K562 (cell line): Measurements from ENCODE around the gene NAA80. TPM values are rescaled to one million over a fixed set of nuclear protein-coding genes. Genes with fewer than 3 reads are reported as not detected.

ENCODE experiments used
- ATAC-seq: fragments of 200-7000 bp; cut with Tn5 transposase; 3 replicates; pipeline ENCODE4 v1.9.1; 2020; ENCODE audit warnings: moderate library complexity
- BruUV-seq: library from RNA; stranded (reverse); fragments of 400-500 nt; replicated peaks from 2 replicates; lab custom pipeline; 2021; lab: Mats Ljungman, UMichigan
- CTCF ChIA-PET: fragments of 300-600 bp; formaldehyde crosslinking; extraction: SDS; loops from one replicate; lab custom pipeline; 2021; ENCODE audit warnings: low intra/inter-chr PET ratio; lab: Yijun Ruan, JAX
- POLR2A ChIA-PET: fragments of 300-600, 350-650 bp; sonication (Branson Sonifier 250); formaldehyde crosslinking; extraction: SDS; loops from one replicate; lab custom pipeline; 2021; ENCODE audit warnings: antibody characterized with exemption, inconsistent platforms; lab: Yijun Ruan, JAX
- DNase-seq, 4 experiments: peaks; one replicate each; pipeline versions ENCODE4 v3.0.0 to v3.0.0-alpha.2; 2011 to 2018; ENCODE audit warnings: low spot score in 3 of 4, mixed read lengths in 3 of 4; ENCODE audit errors: extremely low read depth in 1 of 4
- FAIRE-seq: peaks from 2 replicates; lab custom pipeline; 2011; peaks lifted over from hg19 to GRCh38; lab: Jason Lieb, UNC
- H2AFZ ChIP-seq: 2 replicates; pipeline ENCODE4 v1.6.0; 2011; ENCODE audit warnings: low read depth, low read length, control low read depth, inconsistent platforms
- H3K27ac ChIP-seq: fragments of 200-600 bp; 3 replicates; pipeline ENCODE4 v1.8.0; 2011; ENCODE audit warnings: low read depth, mild to moderate bottlenecking, control low read depth, inconsistent platforms, low read length, moderate library complexity, mixed read lengths; ENCODE audit errors: extremely low read depth
- H3K27me3 ChIP-seq, 2 experiments: fragments of 300-600 bp in 1 of 2; 2 replicates in 1 of 2; 3 replicates in 1 of 2; pipeline versions ENCODE4 v1.6.0 to v1.8.0; 2011; ENCODE audit warnings: inconsistent platforms in 2 of 2, low read length in 2 of 2, mild to moderate bottlenecking in 1 of 2, mixed read lengths in 1 of 2, moderate library complexity in 1 of 2; ENCODE audit not compliant: control insufficient read depth in 2 of 2, insufficient read depth in 2 of 2
- H3K36me3 ChIP-seq: fragments of 300-600 bp; 3 replicates; pipeline ENCODE4 v1.8.0; 2011; ENCODE audit warnings: mild to moderate bottlenecking, low read length, inconsistent platforms; ENCODE audit not compliant: control insufficient read depth, insufficient read depth
- H3K4me1 ChIP-seq, 2 experiments: fragments of 200-600 bp in 1 of 2; replicated peaks in 1 of 2; 2 replicates in 1 of 2; 3 replicates in 1 of 2; pipeline versions ENCODE4 v1.5.1 to v1.8.0; 2011; ENCODE audit warnings: inconsistent platforms in 2 of 2, low read length in 2 of 2, mild to moderate bottlenecking in 1 of 2, mixed read lengths in 1 of 2, moderate library complexity in 1 of 2; ENCODE audit not compliant: control insufficient read depth in 2 of 2, insufficient read depth in 2 of 2
- H3K4me2 ChIP-seq: 2 replicates; pipeline ENCODE4 v1.6.1; 2011; ENCODE audit warnings: low read length, control low read depth, inconsistent platforms, mixed read lengths; ENCODE audit not compliant: insufficient read depth
- H3K4me3 ChIP-seq: fragments of 200-600 bp; sonication (generic), shearing (Covaris generic); 2 replicates; pipeline ENCODE4 v1.5.1; 2016; ENCODE audit warnings: control low read depth, inconsistent platforms
- H3K79me2 ChIP-seq: fragments of 200-600 bp; 3 replicates; pipeline ENCODE4 v1.8.0; 2011; ENCODE audit warnings: low read length, inconsistent platforms; ENCODE audit not compliant: control insufficient read depth, insufficient read depth
- H3K9ac ChIP-seq, 2 experiments: 2 replicates each; pipeline versions ENCODE4 v1.6.0 to v1.6.1; 2011; ENCODE audit warnings: low read depth in 2 of 2, low read length in 2 of 2, control low read depth in 1 of 2, inconsistent platforms in 1 of 2, mild to moderate bottlenecking in 1 of 2, mixed read lengths in 1 of 2; ENCODE audit not compliant: insufficient read depth in 1 of 2
- H3K9me1 ChIP-seq: one replicate; pipeline ENCODE4 v1.6.0; 2011; ENCODE audit warnings: inconsistent platforms, mild to moderate bottlenecking, low read length, moderate library complexity; ENCODE audit not compliant: control insufficient read depth, insufficient read depth
- H3K9me3 ChIP-seq: replicated peaks from 2 replicates; pipeline ENCODE4 v1.5.1; 2011; ENCODE audit warnings: low read depth, low read length, inconsistent platforms; ENCODE audit not compliant: control insufficient read depth, insufficient read depth
- H4K20me1 ChIP-seq: replicated peaks from 2 replicates; pipeline ENCODE4 v1.6.1; 2011; ENCODE audit warnings: low read length, inconsistent platforms, mixed read lengths; ENCODE audit not compliant: control insufficient read depth, insufficient read depth
- ATF7 ChIP-seq: fragments of 450-650 bp; IDR thresholded peaks from 2 replicates; pipeline ENCODE4 v1.7.1; 2014; ENCODE audit warnings: mild to moderate bottlenecking, moderate library complexity
- MCM3 ChIP-seq: fragments of 450-650 bp; IDR thresholded peaks from 2 replicates; pipeline ENCODE4 v1.6.1; 2016
- NFIC ChIP-seq: fragments of 450-650 bp; IDR thresholded peaks from 2 replicates; pipeline ENCODE4 v1.6.1; 2017; ENCODE audit warnings: mild to moderate bottlenecking, inconsistent platforms
- NFXL1 ChIP-seq: fragments of 450-650 bp; formaldehyde crosslinking; IDR thresholded peaks from 2 replicates; pipeline ENCODE4 v1.4.0; 2021; ENCODE audit warnings: mild to moderate bottlenecking
- PCBP1 ChIP-seq: fragments of 200-400 bp; formaldehyde crosslinking; IDR thresholded peaks from 2 replicates; pipeline ENCODE4 v1.6.1; 2018; ENCODE audit warnings: mild to moderate bottlenecking, low read depth, low read length; ENCODE audit not compliant: poor library complexity, severe bottlenecking
- PRMT5 ChIP-seq: sonication (generic); formaldehyde crosslinking; IDR thresholded peaks from 2 replicates; pipeline ENCODE4 v1.5.0; 2020; ENCODE audit warnings: missing genetic modification reagents
- ZNF280A ChIP-seq: fragments of 450-650 bp; IDR thresholded peaks from 2 replicates; pipeline ENCODE4 v1.6.1; 2018; ENCODE audit warnings: mild to moderate bottlenecking, low read depth; ENCODE audit not compliant: partially characterized antibody
- ZNF282 ChIP-seq: sonication (generic); formaldehyde crosslinking; IDR thresholded peaks from 2 replicates; pipeline ENCODE4 v1.8.1; 2023; ENCODE audit warnings: missing genetic modification reagents
- ZNF592 ChIP-seq: fragments of 450-650 bp; IDR thresholded peaks from 2 replicates; pipeline ENCODE4 v1.6.1; 2017; ENCODE audit warnings: antibody characterized with exemption, mild to moderate bottlenecking
- WGBS: fragments of 100-300 bp; shearing (Covaris generic); methylation state at CpG from one replicate; pipeline ENCODE4 v1.1.6; 2016; ENCODE audit warnings: low coverage, mixed read lengths; ENCODE audit not compliant: insufficient coverage; ENCODE audit errors: missing lambda C conversion rate; 5-methylcytosine and 5-hydroxymethylcytosine counted together
- in situ Hi-C: fragments of 300-500 bp; cut with MboI; formaldehyde crosslinking; loops from 4 replicates; pipeline ENCODE4 v1.15.0; 2018; ENCODE audit warnings: inconsistent platforms, mixed read lengths
- intact Hi-C: fragments of 100-400 bp; cut with micrococcal nuclease; formaldehyde crosslinking; loops from 2 replicates; pipeline ENCODE4 v1.14.2; 2022
- polyA plus RNA-seq, 8 experiments: library from polyadenylated mRNA; depleted of rRNA in 4 of 8; stranded (reverse) in 5 of 8; unstranded in 3 of 8; fragments of >200 nt; fragmentation: Nextera tagmentation in 2 of 8; fragmentation: Illumina TruSeq in 1 of 8; extraction: Ambion mirVana in 2 of 8; extraction: Trizol in 1 of 8; gene quantifications; 2 replicates each; pipeline versions ENCODE4 v1.2.1 to v1.2.3, GENCODE V29; 2011 to 2014; ENCODE audit warnings: inconsistent platforms in 1 of 8, missing spikeins in 1 of 8
- total RNA-seq, 7 experiments: library from RNA; depleted of rRNA in 6 of 7; stranded (reverse); fragments of >200 nt in 6 of 7; fragmentation: Illumina TruSeq in 2 of 7; extraction: Trizol in 2 of 7; gene quantifications; 2 replicates each; pipeline versions ENCODE4 v1.2.1 to v1.2.3, GENCODE V29; 2011 to 2021; ENCODE audit warnings: low replicate concordance in 1 of 7
- TF ChIP-seq, protein P1 (sequence below): sonication (generic); formaldehyde crosslinking; IDR thresholded peaks from 2 replicates; pipeline ENCODE4 v1.8.1; 2023; ENCODE audit warnings: mild to moderate bottlenecking, missing genetic modification reagents

The NAA80 gene
- total and polyA plus RNA-seq, 9 of the 15 experiments (the other 6 are each of a cell fraction or from before 2014, with no cell fraction given) = 0.82 to 24.0 (median 8.6) TPM

- in situ Hi-C loops = no loop called here
- no TSS peak for BruUV-seq
- H3K9ac ChIP-seq = peak overlapping the region; percentile 98; a peak in 3 of 4 replicates
- peak overlapping the region; percentile 99 for H2AFZ ChIP-seq
- H3K27me3 ChIP-seq = no peaks in the 10 kb centered on the region
- H3K27ac ChIP-seq = peak overlapping the region; percentile 100
- WGBS = 44% methylated on average over 9 of the region's 14 CpGs
- H3K9me3 ChIP-seq = no peaks in the 10 kb centered on the region
- no peaks in the 10 kb centered on the region for H4K20me1 ChIP-seq
- peaks cover 27% of the 10 kb centered on the region for H3K79me2 ChIP-seq
- no peak for DNase-seq
- peaks cover 30 to 70% of the 10 kb centered on the region in 2 experiments for H3K4me1 ChIP-seq
- FAIRE-seq = no peak
- ChIA-PET CTCF (no interaction called here), POLR2A (interaction anchor here (1.0 kb wide), 1 partner anchor 19 kb away, joined by 4 read pairs; the partner anchor contains the start of gene HYAL1)
- ATAC-seq = no peak
- peak overlapping the region; percentile 81 for H3K4me3 ChIP-seq
- peak overlapping the region; percentile 90 for H3K4me2 ChIP-seq
- TF ChIP-seq PRMT5 (CRISPR knock-in tag) (no peak), ATF7 (no peak), ZNF280A (no peak), MCM3 (no peak), ZNF592 (no peak), PCBP1 (peak; percentile 24), NFIC (peak; percentile 4; the same call in 1 of the 2 replicates), NFXL1 (CRISPR knock-in tag) (no peak), ZNF282 (no peak)
- TF ChIP-seq, protein P1, sequence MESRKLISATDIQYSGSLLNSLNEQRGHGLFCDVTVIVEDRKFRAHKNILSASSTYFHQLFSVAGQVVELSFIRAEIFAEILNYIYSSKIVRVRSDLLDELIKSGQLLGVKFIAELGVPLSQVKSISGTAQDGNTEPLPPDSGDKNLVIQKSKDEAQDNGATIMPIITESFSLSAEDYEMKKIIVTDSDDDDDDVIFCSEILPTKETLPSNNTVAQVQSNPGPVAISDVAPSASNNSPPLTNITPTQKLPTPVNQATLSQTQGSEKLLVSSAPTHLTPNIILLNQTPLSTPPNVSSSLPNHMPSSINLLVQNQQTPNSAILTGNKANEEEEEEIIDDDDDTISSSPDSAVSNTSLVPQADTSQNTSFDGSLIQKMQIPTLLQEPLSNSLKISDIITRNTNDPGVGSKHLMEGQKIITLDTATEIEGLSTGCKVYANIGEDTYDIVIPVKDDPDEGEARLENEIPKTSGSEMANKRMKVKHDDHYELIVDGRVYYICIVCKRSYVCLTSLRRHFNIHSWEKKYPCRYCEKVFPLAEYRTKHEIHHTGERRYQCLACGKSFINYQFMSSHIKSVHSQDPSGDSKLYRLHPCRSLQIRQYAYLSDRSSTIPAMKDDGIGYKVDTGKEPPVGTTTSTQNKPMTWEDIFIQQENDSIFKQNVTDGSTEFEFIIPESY = 0 out of 2 replicates have a peak, but pooled peaks have one; percentile 26
- H3K9me1 ChIP-seq = no peaks in the 10 kb centered on the region
- intact Hi-C loops = no loop called here
- peaks cover 46% of the 10 kb centered on the region; the same call in 2 of the 3 replicates for H3K36me3 ChIP-seq
These were observed 22.8 kb upstream of the NAA80 start for GRCh38 chr3:50322115-50322385.
